Measurements from ENCODE around the gene NSUN7.

GRCh38 chr4:40856840-40857362 is 107.1 kb downstream of the NSUN7 start:
- TF ChIP-seq CTCF (IDR thresholded peaks at IDR 0.05) (no peak), POLR2A (IDR thresholded peaks at IDR 0.05) (no peak)

All from uterus (tissue), 2 donors.